ENCODE data around the gene CDH23. TPM values are rescaled to one million over a fixed set of nuclear protein-coding genes. Genes with fewer than 3 reads are reported as not detected.

Gene CDH23
- total RNA-seq, 4 donors from 2014 or later: 0.57 to 5.9 (median 1.0) TPM

GRCh38 chr10:71705582-71705981 is 308.9 kb downstream of the CDH23 start:
- H3K27me3 ChIP-seq: no peaks in the 10 kb centered on the region
- H3K36me3 ChIP-seq: no peaks in the 10 kb centered on the region
- WGBS, 2 donors: 60% methylated on average over 1 of the region's 2 CpGs
- no peaks in the 10 kb centered on the region for H3K9me3 ChIP-seq
- no peak for DNase-seq
- no peak for TF ChIP-seq CTCF (IDR thresholded peaks at IDR 0.05)
- intact Hi-C loops (cut with DNase I): loop anchor here (10.0 kb wide), 1 partner anchor 391 kb away; the partner anchor contains the start of gene SLC29A3
- peaks cover 3 to 20% (median 7%) of the 10 kb centered on the region in 3 donors for H3K4me1 ChIP-seq
- no peak overlapping the region for H3K27ac ChIP-seq
- H3K4me3 ChIP-seq: no peak overlapping the region

GRCh38 chr10:71706216-71707121 is 309.7 kb downstream of the CDH23 start:
- no peaks in the 10 kb centered on the region for H3K9me3 ChIP-seq
- no peak for DNase-seq
- no peak overlapping the region for H3K27ac ChIP-seq
- WGBS, 2 donors: 90 to 95% methylated on average over 13 to 26 of the region's 35 CpGs
- H3K4me1 ChIP-seq: peaks cover 3 to 20% (median 7%) of the 10 kb centered on the region in 3 donors
- H3K27me3 ChIP-seq: no peaks in the 10 kb centered on the region
- no peak overlapping the region for H3K4me3 ChIP-seq
- no peak for TF ChIP-seq POLR2A (IDR thresholded peaks at IDR 0.05)
- no peak for TF ChIP-seq CTCF (IDR thresholded peaks at IDR 0.05)
- no peaks in the 10 kb centered on the region for H3K36me3 ChIP-seq
- intact Hi-C loops (cut with DNase I): loop anchor here (10.0 kb wide), 1 partner anchor 392 kb away; the partner anchor contains the start of gene SLC29A3

- intact Hi-C loops (cut with DNase I): loop anchor here (10.0 kb wide), 1 partner anchor 393 kb away; the partner anchor contains the start of gene SLC29A3
- TF ChIP-seq POLR2A (IDR thresholded peaks at IDR 0.05) (no peak), CTCF (IDR thresholded peaks at IDR 0.05) (no peak)
Measured at GRCh38 chr10:71707240-71707789, 310.6 kb downstream of the CDH23 start.

GRCh38 chr10:71708301-71708703 is 311.6 kb downstream of the CDH23 start:
- no peak overlapping the region for H3K27ac ChIP-seq
- H3K9me3 ChIP-seq: no peaks in the 10 kb centered on the region
- H3K36me3 ChIP-seq: no peaks in the 10 kb centered on the region
- 0 to 15% methylated on average over 4 to 9 of the region's 10 CpGs for WGBS, 2 donors
- H3K27me3 ChIP-seq: no peaks in the 10 kb centered on the region
- no peak for DNase-seq
- intact Hi-C loops (cut with DNase I): loop anchor here (10.0 kb wide), 1 partner anchor 394 kb away; the partner anchor contains the start of gene SLC29A3
- TF ChIP-seq CTCF (IDR thresholded peaks at IDR 0.05) (peak; percentile 70 to 86 (median 80)), POLR2A (IDR thresholded peaks at IDR 0.05) (no peak)
- H3K4me3 ChIP-seq: no peak overlapping the region
- H3K4me1 ChIP-seq: peaks cover 12 to 34% (median 17%) of the 10 kb centered on the region in 3 donors

More at GRCh38 chr10:71707240-71707789, 310.6 kb downstream of the CDH23 start:
- H3K36me3 ChIP-seq: no peaks in the 10 kb centered on the region
- 72 to 92% methylated on average over 3 to 4 of the region's 5 CpGs for WGBS, 2 donors
- H3K27ac ChIP-seq: no peak overlapping the region
- no peak overlapping the region for H3K4me3 ChIP-seq
- no peak for DNase-seq
- no peaks in the 10 kb centered on the region for H3K27me3 ChIP-seq
- H3K9me3 ChIP-seq: no peaks in the 10 kb centered on the region
- peaks cover 3 to 24% (median 7%) of the 10 kb centered on the region in 3 donors for H3K4me1 ChIP-seq
